HG03060 (cell line): ENCODE results near the gene P4HA2.

ENCODE experiments used
- ATAC-seq: cut with Tn5 transposase; IDR thresholded peaks from one replicate; pipeline ENCODE4 v1.9.1; 2021; ENCODE audit warnings: low read depth, moderate number of reproducible peaks; ENCODE audit not compliant: unreplicated experiment

P4HA2 gene

GRCh38 chr5:132226516-132227234 is 978 bp downstream of the P4HA2 start:
- no peak for ATAC-seq

GRCh38 chr5:132225165-132226032 is 2.3 kb downstream of the P4HA2 start:
- ATAC-seq: no peak

DNA sequence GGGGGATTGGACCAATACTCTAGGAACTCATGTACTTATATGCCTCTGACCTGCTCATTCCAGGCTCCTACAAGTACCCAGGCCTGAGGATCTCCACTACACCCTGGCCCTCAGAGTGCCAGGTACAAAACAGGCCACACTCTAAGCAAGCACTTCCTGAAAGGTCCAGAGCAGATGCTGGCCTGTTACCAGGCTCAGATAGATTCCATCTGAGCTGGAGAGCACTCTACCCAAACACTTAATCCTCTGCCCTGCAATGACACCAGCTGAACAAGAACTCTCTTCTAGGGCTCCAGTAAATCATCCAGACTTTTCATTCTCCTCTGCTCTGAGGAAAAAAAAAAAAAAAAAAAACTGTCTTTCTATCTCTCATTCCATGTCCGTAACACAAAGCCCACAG is 2.9 kb downstream of the P4HA2 start:
- no peak for ATAC-seq

DNA sequence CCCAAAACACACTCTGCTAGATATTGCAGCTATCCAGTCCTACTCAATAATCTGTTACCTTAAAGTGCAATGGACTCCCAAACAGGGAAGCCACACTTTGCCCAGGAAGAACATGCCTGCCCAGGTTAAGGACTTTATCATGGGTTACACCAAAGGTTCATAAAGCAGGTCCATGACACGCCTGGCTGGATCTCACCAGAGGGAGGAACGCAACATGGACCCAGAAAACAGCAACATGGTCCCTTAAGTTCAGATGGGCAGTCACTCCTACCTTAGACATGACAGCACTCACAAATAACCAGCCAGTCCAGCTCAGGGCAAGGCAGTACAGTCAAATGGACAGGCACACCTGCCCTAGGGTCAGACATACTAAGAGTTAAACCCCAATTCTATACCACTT is 3.8 kb downstream of the P4HA2 start:
- ATAC-seq: no peak

- peak; percentile 76 for ATAC-seq
Observed at GRCh38 chr5:132222649-132223038, 5.0 kb downstream of the P4HA2 start.

- ATAC-seq: no peak
Observed at GRCh38 chr5:132221781-132222648, 5.6 kb downstream of the P4HA2 start.

DNA sequence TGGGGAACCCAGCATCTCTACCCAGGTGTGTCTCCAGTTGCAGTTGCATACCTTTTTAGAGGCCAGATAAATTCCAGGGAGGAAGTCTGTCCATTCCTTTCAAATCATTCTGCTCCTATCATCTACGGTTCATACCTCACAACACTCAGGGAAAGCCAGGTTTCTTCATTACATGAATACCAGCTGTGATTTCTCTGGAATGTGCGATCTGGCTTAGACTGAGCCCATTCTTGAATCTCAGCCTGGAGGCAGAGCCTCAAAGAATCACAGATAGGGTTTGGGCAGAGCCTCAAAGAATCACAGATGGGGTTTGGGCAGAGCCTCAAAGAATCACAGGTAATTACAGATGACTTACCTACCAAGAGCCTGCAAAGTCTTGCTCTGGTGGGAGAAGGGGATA is 7.2 kb downstream of the P4HA2 start:
- ATAC-seq: no peak

- ATAC-seq: no peak
Observed at GRCh38 chr5:132219981-132220380, 7.7 kb downstream of the P4HA2 start.

DNA sequence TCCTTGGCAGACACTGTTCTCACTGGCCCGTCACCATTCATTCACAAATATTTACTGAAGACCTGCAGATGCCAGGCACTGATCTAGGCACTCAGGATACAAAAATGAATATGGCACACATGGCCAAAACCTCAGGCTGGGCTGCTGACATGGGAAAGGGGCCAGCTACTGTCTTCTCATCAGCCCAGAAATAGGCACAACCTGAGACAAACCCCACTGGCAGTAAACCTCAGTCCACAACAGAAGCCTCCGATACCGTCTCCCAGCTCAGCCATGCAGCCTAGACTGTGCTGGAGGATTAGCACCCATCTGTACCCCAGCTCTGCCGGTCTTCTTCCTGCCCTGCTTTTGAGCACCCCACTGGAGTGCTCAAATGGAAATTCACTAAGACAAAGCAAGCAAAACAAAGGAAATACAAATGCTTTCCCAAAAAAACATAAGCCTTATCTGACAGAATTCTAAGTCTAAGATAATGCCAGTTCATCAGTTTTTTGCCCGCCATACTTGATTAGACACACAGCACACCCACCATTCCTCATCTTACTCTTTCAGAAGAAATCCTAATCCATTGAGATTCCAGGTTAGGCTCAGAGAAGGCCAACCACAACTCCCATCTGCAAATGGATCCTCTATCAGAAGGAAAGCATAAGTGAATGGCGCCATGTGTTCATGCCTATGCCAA is 8.2 kb downstream of the P4HA2 start:
- no peak for ATAC-seq

GRCh38 chr5:132218321-132218720 is 9.3 kb downstream of the P4HA2 start:
- no peak for ATAC-seq

DNA sequence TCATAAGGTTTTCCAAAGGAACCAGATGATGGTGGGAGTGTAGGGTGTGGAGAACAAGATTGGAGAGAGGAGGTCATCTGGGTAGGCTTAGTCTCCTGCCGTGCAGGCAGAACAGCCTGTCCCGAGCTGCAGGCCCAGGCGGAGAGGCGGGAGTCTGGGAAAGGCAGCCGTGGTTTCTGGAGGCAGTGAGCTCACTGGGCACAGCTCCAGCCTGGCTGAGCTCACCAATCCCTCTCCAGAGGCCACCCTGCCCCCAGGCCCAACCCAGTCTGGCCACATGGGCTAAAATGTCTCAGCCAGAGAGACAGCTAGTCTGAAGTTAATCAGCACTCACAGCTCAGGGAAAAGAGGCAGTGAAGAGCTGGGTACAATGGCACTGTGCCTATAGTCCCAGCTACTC is 12.3 kb downstream of the P4HA2 start:
- no peak for ATAC-seq

GRCh38 chr5:132214491-132214890 is 13.2 kb downstream of the P4HA2 start:
- no peak for ATAC-seq

DNA sequence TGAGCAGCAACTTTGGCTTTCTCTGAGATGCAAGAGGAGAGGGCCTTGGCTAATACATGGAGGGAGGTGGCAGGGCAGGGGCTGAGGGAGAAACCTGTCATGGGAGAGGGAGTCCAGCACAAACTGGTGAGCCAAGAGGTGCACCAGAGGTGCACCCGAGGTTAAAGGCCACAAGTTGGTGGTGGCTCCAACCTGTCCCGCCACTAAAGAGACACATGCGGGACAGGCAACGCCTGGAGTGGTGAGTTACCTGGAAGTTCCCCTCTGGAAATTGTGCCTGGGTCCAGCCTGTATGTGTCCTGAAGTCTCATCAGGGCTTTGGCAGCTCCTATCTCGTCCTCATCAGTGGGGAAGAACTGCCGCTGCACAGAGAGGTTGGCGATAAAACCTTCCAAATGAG is 14.0 kb downstream of the P4HA2 start:
- ATAC-seq: no peak

DNA sequence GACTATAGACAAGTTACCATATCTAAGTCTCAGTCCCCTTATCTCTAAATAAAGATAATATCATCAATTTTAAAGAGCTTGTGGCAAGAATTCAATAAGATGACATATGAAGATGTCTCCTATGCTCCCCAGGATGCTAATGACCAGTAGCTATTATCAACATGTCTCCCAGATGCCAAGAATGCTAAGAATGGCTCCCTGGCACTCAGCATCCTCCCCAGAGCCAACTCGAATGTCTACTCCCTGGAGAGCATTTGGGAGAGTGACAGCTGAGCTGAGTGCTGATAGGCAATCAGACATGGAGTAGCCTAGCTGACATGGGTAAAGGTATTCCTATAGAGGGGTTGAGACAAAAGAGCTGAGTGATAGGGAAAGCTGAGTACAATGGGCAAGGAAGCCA is 15.9 kb downstream of the P4HA2 start:
- ATAC-seq: no peak

- no peak for ATAC-seq
Observed at GRCh38 chr5:132210944-132211343, 16.7 kb downstream of the P4HA2 start.

GRCh38 chr5:132209901-132210545 is 17.6 kb downstream of the P4HA2 start:
- no peak for ATAC-seq

GRCh38 chr5:132209131-132209530 is 18.5 kb downstream of the P4HA2 start:
- ATAC-seq: no peak

GRCh38 chr5:132207778-132208177 is 19.9 kb downstream of the P4HA2 start:
- no peak for ATAC-seq

GRCh38 chr5:132206782-132207181 is 20.9 kb downstream of the P4HA2 start:
- ATAC-seq: no peak
